HepG2 (cell line): Measurements from ENCODE around the gene NYAP1. TPM values are rescaled to one million over a fixed set of nuclear protein-coding genes. Genes with fewer than 3 reads are reported as not detected.

Experiments
- AFF4 ChIP-seq: sonication (generic); formaldehyde crosslinking; IDR thresholded peaks from 2 replicates; pipeline ENCODE4 v1.4.0; 2020; ENCODE audit warnings: missing genetic modification reagents
- AHDC1 ChIP-seq: sonication (generic); formaldehyde crosslinking; IDR thresholded peaks from 2 replicates; pipeline ENCODE4 v1.5.1; 2020; ENCODE audit warnings: mild to moderate bottlenecking, missing genetic modification reagents, borderline replicate concordance
- CEBPB ChIP-seq: IDR thresholded peaks from 2 replicates; pipeline ENCODE4 v1.6.1; 2011; ENCODE audit warnings: low read depth, low read length, improper control_type of control experiment, borderline replicate concordance
- CENPT ChIP-seq: sonication (generic); formaldehyde crosslinking; IDR thresholded peaks from 2 replicates; pipeline ENCODE4 v1.8.0; 2022; ENCODE audit warnings: low read depth, mild to moderate bottlenecking, moderate library complexity, missing genetic modification reagents
- FOSL2 ChIP-seq: sonication (generic); formaldehyde crosslinking; IDR thresholded peaks from 2 replicates; pipeline ENCODE4 v1.4.0; 2020; ENCODE audit warnings: missing genetic modification reagents
- IRF2 ChIP-seq: IDR thresholded peaks from 2 replicates; pipeline ENCODE4 v1.6.1; 2018; ENCODE audit warnings: missing genetic modification reagents, missing compliant biosample characterization
- KAT8 ChIP-seq: IDR thresholded peaks from 2 replicates; pipeline ENCODE4 v1.6.1; 2016; ENCODE audit warnings: missing genetic modification reagents, missing compliant biosample characterization
- LCORL ChIP-seq, 2 experiments: fragments of 450-650 bp in 1 of 2; sonication (generic) in 1 of 2; formaldehyde crosslinking in 1 of 2; IDR thresholded peaks; 2 replicates each; pipeline versions ENCODE4 v1.5.0 to v1.6.1; 2017 to 2020; ENCODE audit warnings: antibody characterized with exemption in 1 of 2, missing genetic modification reagents in 1 of 2
- MAFF ChIP-seq: IDR thresholded peaks from 2 replicates; pipeline ENCODE4 v1.6.1; 2011; ENCODE audit warnings: low read depth, low read length, improper control_type of control experiment
- SMAD1 ChIP-seq: sonication (generic); formaldehyde crosslinking; IDR thresholded peaks from 2 replicates; pipeline ENCODE4 v1.4.0; 2020; ENCODE audit warnings: missing genetic modification reagents, low read depth, mild to moderate bottlenecking, borderline replicate concordance
- SMC3 ChIP-seq: IDR thresholded peaks from 2 replicates; pipeline ENCODE4 v1.6.1; 2011; ENCODE audit warnings: low read length, improper control_type of control experiment
- SNAPC4 ChIP-seq: sonication (generic); formaldehyde crosslinking; IDR thresholded peaks from 2 replicates; pipeline ENCODE4 v1.4.0; 2020; ENCODE audit warnings: mild to moderate bottlenecking, missing genetic modification reagents
- ZBTB8A ChIP-seq: sonication (generic); formaldehyde crosslinking; IDR thresholded peaks from 2 replicates; pipeline ENCODE4 v1.4.0; 2020; ENCODE audit warnings: mild to moderate bottlenecking, low read depth, missing genetic modification reagents, borderline replicate concordance
- ZNF3 ChIP-seq: IDR thresholded peaks from 2 replicates; pipeline ENCODE4 v1.7.0; 2017; ENCODE audit warnings: inconsistent platforms
- ZNF34 ChIP-seq: sonication (generic); formaldehyde crosslinking; IDR thresholded peaks from 2 replicates; pipeline ENCODE4 v1.4.0; 2020; ENCODE audit warnings: mild to moderate bottlenecking, missing genetic modification reagents, borderline replicate concordance
- ZNF446 ChIP-seq: sonication (generic); formaldehyde crosslinking; IDR thresholded peaks from 2 replicates; pipeline ENCODE4 v1.5.0; 2020; ENCODE audit warnings: mild to moderate bottlenecking, missing genetic modification reagents
- ZNF792 ChIP-seq: IDR thresholded peaks from 2 replicates; pipeline ENCODE4 v1.6.1; 2016
- polyA plus RNA-seq, 8 experiments: library from polyadenylated mRNA; depleted of rRNA in 3 of 8; stranded (reverse) in 7 of 8; unstranded in 1 of 8; fragments of >200 nt; fragmentation: Illumina TruSeq in 4 of 8; extraction: Trizol in 4 of 8; gene quantifications; 2 replicates each; pipeline versions ENCODE4 v1.2.1 to v1.2.3, GENCODE V29; 2011 to 2016; ENCODE audit warnings: low read depth in 4 of 8, missing spikeins in 1 of 8, mixed read lengths in 1 of 8; ENCODE audit not compliant: insufficient read depth in 1 of 8
- total RNA-seq, 5 experiments: library from RNA; depleted of rRNA; stranded (reverse); fragments of >200 nt; fragmentation: Illumina TruSeq; extraction: Trizol; gene quantifications; 2 replicates each; pipeline ENCODE4 v1.2.3, GENCODE V29; 2016; ENCODE audit warnings: low read depth in 1 of 5

Gene NYAP1
- total and polyA plus RNA-seq, 2 of the 13 experiments (the other 11 are each of a cell fraction or from before 2014, with no cell fraction given) = 0.15 to 0.46 TPM

GRCh38 chr7:100544386-100544785 lies 60.7 kb downstream of the NYAP1 start (continued):
- peak; percentile 44; the same call in 1 of the 2 replicates for TF ChIP-seq FOSL2 (CRISPR knock-in tag)
- no peak for TF ChIP-seq ZNF3 (CRISPR knock-in tag)
- TF ChIP-seq AFF4 (CRISPR knock-in tag) = 0 out of 2 replicates have a peak, but pooled peaks have one; percentile 57
- TF ChIP-seq ZNF446 (CRISPR knock-in tag) = no peak
- no peak for TF ChIP-seq CENPT (CRISPR knock-in tag)
- TF ChIP-seq ZNF34 (CRISPR knock-in tag) = no peak
- no peak for TF ChIP-seq SMC3
- TF ChIP-seq IRF2 (CRISPR knock-in tag) = peak; percentile 66; the same call in 1 of the 2 replicates
- TF ChIP-seq ZNF792 = no peak
- TF ChIP-seq KAT8 (CRISPR knock-in tag) = 0 out of 2 replicates have a peak, but pooled peaks have one; percentile 9
- no peak for TF ChIP-seq SNAPC4 (CRISPR knock-in tag)
- TF ChIP-seq ZBTB8A (CRISPR knock-in tag) = no peak
- TF ChIP-seq CEBPB = no peak
- TF ChIP-seq MAFF = no peak
- TF ChIP-seq LCORL (IDR thresholded peaks at IDR 0.05) = no peak
- TF ChIP-seq LCORL (CRISPR knock-in tag; IDR thresholded peaks at IDR 0.05) = peak; percentile 76
- TF ChIP-seq SMAD1 (CRISPR knock-in tag) = no peak
- no peak for TF ChIP-seq AHDC1 (CRISPR knock-in tag)
